OCI-LY1 (cell line): ENCODE results near the gene RSPH9.

Experiments used
- CTCF ChIP-seq: fragments of 200-600 bp; sonication (generic), shearing (Covaris generic); IDR thresholded peaks from 2 replicates; pipeline ENCODE4 v1.5.1; 2017; ENCODE audit warnings: mild to moderate bottlenecking, antibody characterized with exemption, low read length, moderate library complexity, mixed read lengths
- EZH2 ChIP-seq: fragments of 200-600 bp; sonication (generic), shearing (Covaris generic); IDR thresholded peaks from 2 replicates; pipeline ENCODE4 v1.8.0; 2017; ENCODE audit warnings: borderline replicate concordance, mixed run types, mild to moderate bottlenecking, antibody characterized with exemption, low read length, moderate library complexity, mixed read lengths

GRCh38 chr6:43673444-43674084, 28.7 kb downstream of the RSPH9 start:
- no peak for TF ChIP-seq CTCF
- TF ChIP-seq EZH2 = no peak
